SU-DHL-6 (cell line): Measurements from ENCODE around the gene PROCR.
"Not testable (repeated sequence)": the region's sequence is repeated elsewhere in the genome, so short reads cannot be mapped to it uniquely, and the experiment has no call there.

Experiments used
- H2AFZ ChIP-seq: fragments of 200-600 bp; sonication (generic); 2 replicates; pipeline ENCODE4 v1.6.1; 2014; ENCODE audit warnings: low read depth, mild to moderate bottlenecking, moderate library complexity, mixed read lengths, antibody characterized with exemption, low read length; ENCODE audit not compliant: severe bottlenecking
- H3F3A ChIP-seq: fragments of 200-600 bp; shearing (Covaris generic); 2 replicates; pipeline ENCODE4 v1.6.0; 2016; ENCODE audit warnings: antibody characterized with exemption, mild to moderate bottlenecking; ENCODE audit not compliant: insufficient read depth
- H3K27ac ChIP-seq: fragments of 200-600 bp; sonication (generic); 2 replicates; pipeline ENCODE4 v1.5.1; 2016; ENCODE audit warnings: low read depth, mild to moderate bottlenecking, low read length, moderate library complexity, mixed read lengths
- H3K27me3 ChIP-seq: fragments of 200-600 bp; sonication (generic), shearing (Covaris generic); 2 replicates; pipeline ENCODE4 v1.6.0; 2014; ENCODE audit warnings: mild to moderate bottlenecking, low read length
- H3K36me3 ChIP-seq: fragments of 200-600 bp; sonication (generic); 2 replicates; pipeline ENCODE4 v1.6.1; 2014; ENCODE audit warnings: mild to moderate bottlenecking, low read length, mixed read lengths
- H3K4me2 ChIP-seq: fragments of 300-600, 200-600 bp; shearing (Covaris generic), sonication (generic); 2 replicates; pipeline ENCODE4 v1.6.0; 2014; ENCODE audit warnings: low read length, low read depth, mild to moderate bottlenecking; ENCODE audit not compliant: poor library complexity, severe bottlenecking
- H3K4me3 ChIP-seq: fragments of 200-600 bp; sonication (generic); 2 replicates; pipeline ENCODE4 v1.5.1; 2014; ENCODE audit warnings: antibody characterized with exemption, low read length, mild to moderate bottlenecking, mixed read lengths; ENCODE audit not compliant: insufficient read depth, poor library complexity, severe bottlenecking
- H3K79me2 ChIP-seq: fragments of 200-600 bp; sonication (generic); 2 replicates; pipeline ENCODE4 v1.6.1; 2014; ENCODE audit warnings: mild to moderate bottlenecking, low read length, moderate library complexity; ENCODE audit not compliant: insufficient read depth
- H3K9ac ChIP-seq: fragments of 200-600 bp; sonication (generic); 2 replicates; pipeline ENCODE4 v1.7.0; 2014; ENCODE audit warnings: mild to moderate bottlenecking, low read length
- H3K9me2 ChIP-seq: fragments of 200-600 bp; sonication (generic); replicated peaks from 2 replicates; pipeline ENCODE4 v1.6.1; 2014; ENCODE audit warnings: low read length; ENCODE audit not compliant: insufficient read depth
- H3K9me3 ChIP-seq: fragments of 200-600 bp; sonication (generic); 2 replicates; pipeline ENCODE4 v1.6.1; 2014; ENCODE audit warnings: low read length, mixed read lengths; ENCODE audit not compliant: insufficient read depth
- H4K20me1 ChIP-seq: fragments of 200-600 bp; sonication (generic); 2 replicates; pipeline ENCODE4 v1.6.1; 2014; ENCODE audit warnings: low read depth, mild to moderate bottlenecking, antibody characterized with exemption, low read length, moderate library complexity, mixed read lengths
- CTCF ChIP-seq: fragments of 200-600 bp; sonication (generic); IDR thresholded peaks from one replicate; pipeline ENCODE4 v1.5.1; 2017; ENCODE audit warnings: antibody characterized with exemption, mild to moderate bottlenecking, low read length, moderate library complexity; ENCODE audit not compliant: insufficient read depth, poor library complexity, severe bottlenecking
- EZH2phosphoT487 ChIP-seq: fragments of 200-600 bp; sonication (generic), shearing (Covaris generic); conservative IDR thresholded peaks from 2 replicates; pipeline ENCODE4 v1.6.1; 2018; ENCODE audit warnings: mild to moderate bottlenecking, antibody characterized with exemption, low read length, moderate library complexity, mixed read lengths

Gene PROCR

DNA sequence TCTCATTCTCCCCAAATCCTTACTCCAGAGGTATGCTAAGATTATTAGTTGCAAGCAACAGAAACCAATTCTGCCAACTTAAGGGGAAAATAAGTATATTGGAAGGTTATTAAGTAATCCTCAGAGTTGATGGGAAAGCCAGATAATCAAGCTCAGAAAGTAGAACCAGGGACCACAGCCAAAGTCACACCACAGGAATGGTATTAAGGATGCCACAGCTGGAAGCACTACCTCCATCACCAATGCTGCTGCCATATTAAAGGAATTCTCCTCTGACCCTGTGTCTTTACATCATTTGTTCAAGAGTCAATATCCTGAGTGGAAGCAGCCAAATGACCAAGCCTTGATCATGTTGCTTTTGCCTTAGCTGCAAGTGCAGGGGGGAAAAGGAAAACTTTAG, 9.9 kb downstream of the PROCR start:
- Histone ChIP-seq H3K9me3 (no peaks in the 10 kb centered on the region), H3K9ac (no peak overlapping the region)
- no peak for TF ChIP-seq CTCF
- no peak for TF ChIP-seq EZH2phosphoT487

DNA sequence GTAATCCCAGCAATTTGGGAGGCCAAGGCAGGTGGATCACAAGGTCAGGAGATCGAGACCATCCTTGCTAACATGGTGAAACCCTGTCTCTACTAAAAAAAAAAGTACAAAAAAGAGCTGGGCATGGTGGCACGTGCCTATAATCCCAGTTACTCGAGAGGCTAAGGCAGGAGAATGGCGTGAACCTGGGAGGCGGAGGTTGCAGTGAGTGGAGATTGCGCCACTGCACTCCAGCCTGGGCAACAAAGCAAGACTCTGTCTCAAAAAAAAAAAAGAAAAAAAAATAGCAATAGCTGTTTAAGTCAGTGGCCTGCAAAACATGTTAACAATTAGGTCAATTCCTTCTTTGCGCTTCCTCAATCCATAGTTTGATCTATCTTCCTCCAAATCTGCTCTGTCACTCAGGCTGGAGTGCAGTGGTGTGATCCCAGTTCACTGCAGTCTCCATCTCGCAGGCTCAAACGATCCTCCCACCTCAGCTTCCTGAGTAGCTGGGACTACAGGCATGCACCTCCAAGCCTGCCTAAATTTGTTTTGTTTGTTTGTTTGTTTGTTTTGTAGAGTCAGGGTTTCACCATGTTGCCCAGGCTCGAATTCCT, 14.9 kb downstream of the PROCR start:
- H3F3A ChIP-seq, H2AFZ ChIP-seq, H3K4me2 ChIP-seq, H3K27ac ChIP-seq, H3K79me2 ChIP-seq, H3K27me3 ChIP-seq, H3K9ac ChIP-seq, H3K36me3 ChIP-seq, H3K4me3 ChIP-seq, H4K20me1 ChIP-seq, H3K9me2 ChIP-seq, H3K9me3 ChIP-seq: not testable (repeated sequence)

More for the DNA sequence above, 9.9 kb downstream of the PROCR start:
- Histone ChIP-seq H2AFZ (no peak overlapping the region), H4K20me1 (no peaks in the 10 kb centered on the region), H3K9me2 (no peaks in the 10 kb centered on the region), H3K27me3 (no peaks in the 10 kb centered on the region), H3F3A (no peaks in the 10 kb centered on the region), H3K4me3 (no peak overlapping the region), H3K4me2 (no peak overlapping the region), H3K27ac (no peak overlapping the region), H3K79me2 (no peaks in the 10 kb centered on the region), H3K36me3 (no peaks in the 10 kb centered on the region)

- Histone ChIP-seq H3K9me2 (no peaks in the 10 kb centered on the region), H3K79me2 (no peaks in the 10 kb centered on the region), H3K9me3 (no peaks in the 10 kb centered on the region), H3K4me2 (no peak overlapping the region), H3K27ac (no peak overlapping the region), H2AFZ (no peak overlapping the region), H3K27me3 (no peaks in the 10 kb centered on the region), H3K4me3 (no peak overlapping the region), H3F3A (no peaks in the 10 kb centered on the region), H4K20me1 (no peaks in the 10 kb centered on the region), H3K9ac (no peak overlapping the region), H3K36me3 (no peaks in the 10 kb centered on the region)
- TF ChIP-seq CTCF (no peak), EZH2phosphoT487 (no peak)
Observed at GRCh38 chr20:35187584-35188190, 15.8 kb downstream of the PROCR start.

DNA sequence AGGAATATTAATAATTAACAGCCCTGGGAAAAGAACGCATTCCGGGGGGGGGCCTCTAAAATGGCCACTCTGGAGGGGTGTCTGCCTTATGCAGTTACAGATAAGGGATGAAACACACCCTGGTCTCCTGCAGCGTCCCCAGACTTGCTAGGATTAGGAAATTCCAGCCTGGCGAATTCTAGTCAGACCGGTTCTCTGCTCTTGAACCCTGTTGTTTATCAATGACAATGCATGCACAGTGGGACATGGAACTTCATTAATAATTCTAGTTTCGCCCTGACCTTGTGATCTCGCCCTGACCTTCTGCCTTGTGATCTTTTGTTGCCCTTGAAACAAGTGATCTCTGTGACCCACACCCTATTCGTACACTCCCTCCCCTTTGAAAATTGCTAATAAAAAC, 17.4 kb downstream of the PROCR start:
- not testable (repeated sequence) for H4K20me1 ChIP-seq, H3K9ac ChIP-seq, H2AFZ ChIP-seq, H3K4me2 ChIP-seq, H3F3A ChIP-seq, H3K27me3 ChIP-seq, H3K27ac ChIP-seq, H3K9me2 ChIP-seq, H3K9me3 ChIP-seq, H3K79me2 ChIP-seq, H3K36me3 ChIP-seq, H3K4me3 ChIP-seq
